Mucosa of gallbladder (tissue), 1 donor: ENCODE data around the gene EML1. TPM values are rescaled to one million over a fixed set of nuclear protein-coding genes. Genes with fewer than 3 reads are reported as not detected.

ENCODE experiments used
- DNase-seq: peaks from one replicate; pipeline ENCODE4 v3.0.0-alpha.2; 2020; ENCODE audit warnings: low spot score
- total RNA-seq: library from RNA; stranded (reverse); gene quantifications from one replicate; pipeline ENCODE4 v1.2.1, GENCODE V29; 2021
- donor health status: DM: no; HTN: no; CAD: no.

Gene EML1
- total RNA-seq, 1 donor from 2014 or later: 49.9 TPM

GRCh38 chr14:99779751-99780150 is 13.5 kb upstream of the EML1 start:
- no peak for DNase-seq

- DNase-seq: no peak
Measured at GRCh38 chr14:99780690-99781089, 12.5 kb upstream of the EML1 start.

GRCh38 chr14:99781091-99781490 is 12.1 kb upstream of the EML1 start:
- DNase-seq: no peak

- DNase-seq: no peak
Measured at GRCh38 chr14:99781853-99782610, 11.2 kb upstream of the EML1 start.

- DNase-seq: no peak
Measured at GRCh38 chr14:99784508-99784907, 8.7 kb upstream of the EML1 start.

- DNase-seq: no peak
Measured at GRCh38 chr14:99785426-99785825, 7.8 kb upstream of the EML1 start.

GRCh38 chr14:99786511-99786989 is 6.7 kb upstream of the EML1 start:
- no peak for DNase-seq

GRCh38 chr14:99788713-99789112 is 4.5 kb upstream of the EML1 start:
- no peak for DNase-seq

GRCh38 chr14:99789581-99789980 is 3.6 kb upstream of the EML1 start:
- DNase-seq: no peak

- DNase-seq: no peak
Measured at GRCh38 chr14:99790201-99790977, 2.8 kb upstream of the EML1 start.

- DNase-seq: no peak
Measured at GRCh38 chr14:99790978-99791376, 2.2 kb upstream of the EML1 start.

GRCh38 chr14:99791476-99792209 is 1.6 kb upstream of the EML1 start:
- DNase-seq: no peak

GRCh38 chr14:99792210-99792535 is 1.0 kb upstream of the EML1 start:
- no peak for DNase-seq

GRCh38 chr14:99792551-99793212 is 531 bp upstream of the EML1 start:
- DNase-seq: no peak

GRCh38 chr14:99794151-99794780 is 1.1 kb downstream of the EML1 start:
- DNase-seq: no peak

- no peak for DNase-seq
Measured at GRCh38 chr14:99795046-99795445, 1.8 kb downstream of the EML1 start.

- DNase-seq: no peak
Measured at GRCh38 chr14:99797231-99797630, 4.0 kb downstream of the EML1 start.

GRCh38 chr14:99800781-99801180 is 7.6 kb downstream of the EML1 start:
- DNase-seq: no peak

GRCh38 chr14:99802301-99803105 is 9.3 kb downstream of the EML1 start:
- no peak for DNase-seq

- DNase-seq: no peak
Measured at GRCh38 chr14:99803106-99803775, 10.0 kb downstream of the EML1 start.
